EH (cell line): Measurements from ENCODE around the gene CPNE8.

ENCODE experiments used
- DNase-seq: peaks from one replicate; pipeline ENCODE4 v3.0.0-alpha.2; 2015; ENCODE audit warnings: low read depth

CPNE8 gene

DNA sequence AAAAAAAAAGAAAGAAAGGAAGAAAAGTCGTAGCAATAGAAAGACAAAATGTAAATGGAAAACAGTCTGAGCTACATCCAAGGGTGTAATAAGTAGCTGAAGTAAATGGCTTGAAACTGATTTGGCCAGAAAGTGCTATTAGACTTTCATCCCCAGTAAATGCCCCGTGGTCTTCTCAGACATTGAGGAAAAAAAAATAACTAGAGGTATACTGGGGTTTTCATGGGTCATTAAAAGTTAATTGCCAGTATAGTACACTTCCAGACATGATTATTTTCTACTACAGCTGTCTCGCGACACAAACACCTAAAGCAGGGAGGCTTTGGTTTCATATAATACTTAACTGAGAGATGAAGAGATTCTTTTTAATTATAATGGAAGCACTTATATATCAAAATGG is 271.9 kb downstream of the CPNE8 start:
- DNase-seq, result no peak

DNA sequence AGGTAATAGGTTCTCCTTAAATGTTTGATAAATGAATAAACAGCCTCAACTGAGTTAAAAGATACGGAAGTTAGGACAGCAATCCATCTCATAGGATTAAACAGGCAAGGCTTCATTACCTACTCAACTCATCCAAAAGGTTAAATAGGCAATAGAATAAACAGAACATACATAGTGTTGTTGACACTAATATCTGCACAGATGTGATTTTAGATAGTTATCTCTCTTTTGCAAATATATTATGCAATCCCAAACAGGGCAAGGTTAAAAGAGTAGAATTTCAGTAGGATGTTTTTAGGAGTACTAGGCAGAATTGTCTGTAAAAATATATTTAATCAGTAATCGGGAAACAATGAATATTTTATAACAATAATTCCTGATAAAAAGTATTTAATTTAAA is 276.3 kb downstream of the CPNE8 start:
- DNase-seq, result no peak

DNA sequence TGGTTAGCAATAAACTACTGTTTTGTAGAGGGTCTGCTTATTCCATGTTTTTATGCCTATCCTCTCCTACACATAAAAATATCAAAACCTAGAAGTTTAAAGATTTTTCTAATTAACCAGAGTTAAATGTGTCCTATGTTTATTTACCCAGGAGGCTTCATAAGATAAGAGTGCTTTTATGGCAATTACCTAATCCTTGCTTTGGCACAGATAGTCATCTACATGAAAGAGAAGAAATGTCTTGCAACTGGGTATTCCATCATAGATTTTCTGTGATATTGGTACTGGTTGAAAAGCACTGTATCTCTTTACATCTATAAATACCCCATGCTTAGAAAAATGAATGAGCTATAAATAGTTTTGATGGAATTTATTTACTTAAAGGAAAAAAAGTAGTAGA is 277.1 kb downstream of the CPNE8 start:
- DNase-seq, result no peak

- no peak for DNase-seq
Measured at GRCh38 chr12:38625306-38625705, 280.1 kb downstream of the CPNE8 start.

- DNase-seq, result no peak
Measured at GRCh38 chr12:38614171-38614570, 291.2 kb downstream of the CPNE8 start.

DNA sequence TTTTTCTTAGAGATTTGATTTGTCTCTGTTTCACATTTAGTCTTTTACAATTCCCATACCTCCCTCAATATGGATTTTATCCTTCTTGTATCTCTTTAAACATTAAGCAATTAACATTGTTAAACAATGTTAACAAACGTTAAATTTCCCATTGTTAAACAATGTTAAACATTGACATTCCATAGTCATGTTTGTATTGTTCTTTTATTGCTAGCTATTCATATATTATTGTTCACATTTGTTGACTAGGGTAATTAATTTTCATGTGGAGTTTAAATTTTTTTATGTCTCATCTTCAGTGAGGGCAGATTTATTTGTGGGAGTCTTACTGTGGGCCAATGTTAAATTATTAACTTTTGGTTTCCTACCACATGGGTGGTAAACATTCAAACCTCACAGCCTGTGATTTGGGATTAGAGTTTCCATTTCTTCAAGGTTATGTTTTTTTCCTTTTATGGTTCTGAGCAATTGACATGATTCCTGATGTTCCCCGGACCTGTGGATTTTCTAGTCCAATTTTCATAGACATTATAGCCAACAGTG is 294.5 kb downstream of the CPNE8 start:
- DNase-seq, result no peak

GRCh38 chr12:38607295-38607694 is 298.1 kb downstream of the CPNE8 start:
- DNase-seq, result no peak
